HEK293T (cell line): Measurements from ENCODE around the gene DUSP12.
A peak's percentile ranks its signal among the peaks of the same experiment; 100 is the strongest.

ENCODE experiments used
- CTCF ChIA-PET: fragments of 350-600 bp; formaldehyde crosslinking; extraction: SDS; loops from one replicate; lab custom pipeline; 2021; ENCODE audit warnings: antibody characterized with exemption, inconsistent platforms; lab: Yijun Ruan, JAX
- POLR2A ChIA-PET: fragments of 350-600 bp; formaldehyde crosslinking; extraction: SDS; loops from one replicate; lab custom pipeline; 2020; ENCODE audit warnings: antibody characterized with exemption, inconsistent platforms; lab: Yijun Ruan, JAX
- DNase-seq: peaks from one replicate; pipeline ENCODE4 v3.0.0; 2012; ENCODE audit warnings: mixed read lengths; ENCODE audit errors: extremely low spot score
- ARNT ChIP-seq: fragments of 450-650 bp; IDR thresholded peaks from 2 replicates; pipeline ENCODE4 v1.6.1; 2017; ENCODE audit warnings: mild to moderate bottlenecking
- BHLHE40 ChIP-seq: fragments of 450-650 bp; IDR thresholded peaks from 2 replicates; pipeline ENCODE4 v1.6.1; 2016; ENCODE audit warnings: mild to moderate bottlenecking, moderate library complexity, borderline replicate concordance
- CTBP1 ChIP-seq: fragments of 450-650 bp; IDR thresholded peaks from 2 replicates; pipeline ENCODE4 v1.6.1; 2016; ENCODE audit warnings: borderline replicate concordance
- ELF4 ChIP-seq: fragments of 450-650 bp; IDR thresholded peaks from 2 replicates; pipeline ENCODE4 v1.6.1; 2017; ENCODE audit warnings: antibody characterized with exemption
- FOXA1 ChIP-seq: fragments of 450-650 bp; IDR thresholded peaks from 2 replicates; pipeline ENCODE4 v1.6.1; 2016; ENCODE audit warnings: mild to moderate bottlenecking
- FOXK2 ChIP-seq: fragments of 450-650 bp; IDR thresholded peaks from 2 replicates; pipeline ENCODE4 v1.6.1; 2016; ENCODE audit warnings: mild to moderate bottlenecking
- FOXM1 ChIP-seq: fragments of 450-650 bp; IDR thresholded peaks from 2 replicates; pipeline ENCODE4 v1.6.1; 2017; ENCODE audit warnings: mild to moderate bottlenecking, borderline replicate concordance
- HDGF ChIP-seq: fragments of 450-650 bp; IDR thresholded peaks from 2 replicates; pipeline ENCODE4 v1.6.1; 2017; ENCODE audit warnings: antibody characterized with exemption, borderline replicate concordance
- L3MBTL2 ChIP-seq: fragments of 450-650 bp; conservative IDR thresholded peaks from 2 replicates; pipeline ENCODE4 v1.6.1; 2016; ENCODE audit warnings: mild to moderate bottlenecking
- LEF1 ChIP-seq: fragments of 450-650 bp; IDR thresholded peaks from 2 replicates; pipeline ENCODE4 v1.6.1; 2017; ENCODE audit warnings: mild to moderate bottlenecking, borderline replicate concordance
- NFRKB ChIP-seq: fragments of 450-650 bp; IDR thresholded peaks from 2 replicates; pipeline ENCODE4 v1.6.1; 2016; ENCODE audit warnings: mild to moderate bottlenecking, moderate library complexity
- SP1 ChIP-seq: fragments of 450-650 bp; IDR thresholded peaks from 2 replicates; pipeline ENCODE4 v1.6.1; 2017
- SUZ12 ChIP-seq: fragments of 450-650 bp; IDR thresholded peaks from 2 replicates; pipeline ENCODE4 v1.6.1; 2016; ENCODE audit warnings: mild to moderate bottlenecking
- TARDBP ChIP-seq: fragments of 450-650 bp; IDR thresholded peaks from 2 replicates; pipeline ENCODE4 v1.6.1; 2016
- ZNF384 ChIP-seq: fragments of 450-650 bp; IDR thresholded peaks from 2 replicates; pipeline ENCODE4 v1.6.1; 2016
- TF ChIP-seq, protein P1 (sequence below): fragments of 450-650 bp; IDR thresholded peaks from 2 replicates; pipeline ENCODE4 v1.6.1; 2016

DUSP12 gene, protein sequence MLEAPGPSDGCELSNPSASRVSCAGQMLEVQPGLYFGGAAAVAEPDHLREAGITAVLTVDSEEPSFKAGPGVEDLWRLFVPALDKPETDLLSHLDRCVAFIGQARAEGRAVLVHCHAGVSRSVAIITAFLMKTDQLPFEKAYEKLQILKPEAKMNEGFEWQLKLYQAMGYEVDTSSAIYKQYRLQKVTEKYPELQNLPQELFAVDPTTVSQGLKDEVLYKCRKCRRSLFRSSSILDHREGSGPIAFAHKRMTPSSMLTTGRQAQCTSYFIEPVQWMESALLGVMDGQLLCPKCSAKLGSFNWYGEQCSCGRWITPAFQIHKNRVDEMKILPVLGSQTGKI

DNA sequence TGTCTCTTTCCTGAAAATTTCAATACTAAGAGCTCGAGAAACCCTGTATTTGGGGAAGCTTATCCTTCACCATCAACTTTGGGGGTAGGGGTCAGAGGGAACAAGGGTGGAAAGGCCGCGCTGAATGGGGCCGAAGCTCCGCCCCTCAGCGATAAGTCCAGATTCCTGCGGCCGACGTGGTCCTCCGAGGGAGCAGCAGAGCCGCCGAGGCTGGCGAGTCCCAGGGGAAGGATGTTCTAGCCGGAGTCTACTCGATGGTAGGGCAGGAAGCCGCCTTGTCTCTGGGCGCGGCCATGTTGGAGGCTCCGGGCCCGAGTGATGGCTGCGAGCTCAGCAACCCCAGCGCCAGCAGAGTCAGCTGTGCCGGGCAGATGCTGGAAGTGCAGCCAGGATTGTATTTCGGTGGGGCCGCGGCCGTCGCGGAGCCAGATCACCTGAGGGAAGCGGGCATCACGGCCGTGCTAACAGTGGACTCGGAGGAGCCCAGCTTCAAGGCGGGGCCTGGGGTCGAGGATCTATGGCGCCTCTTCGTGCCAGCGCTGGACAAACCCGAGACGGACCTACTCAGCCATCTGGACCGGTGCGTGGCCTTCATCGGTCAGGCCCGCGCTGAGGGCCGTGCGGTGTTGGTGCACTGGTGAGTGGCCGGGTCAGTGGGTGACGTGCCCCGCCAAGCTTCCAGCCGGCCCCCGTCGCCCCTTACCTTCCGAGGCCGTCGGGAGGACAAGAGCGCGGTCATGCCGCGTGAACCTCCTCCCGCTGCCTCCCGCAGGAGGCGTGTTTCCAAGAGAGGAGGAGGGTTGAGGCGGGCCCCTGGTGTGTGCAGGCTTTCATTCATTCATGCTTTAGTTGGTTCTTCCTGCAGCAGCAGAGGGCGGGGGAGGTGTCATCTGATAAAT lies at the start of gene DUSP12:
Gene DUSP12, plus strand, starts transcription at position 278 of the 899 bp plus-strand sequence. Its CDS starts 16 bp downstream, at position 294.
- ChIA-PET POLR2A (interaction anchor here (0.7 to 1.8 kb wide), 11 partner anchors 9 to 502 kb away, joined by 3 to 20 read pairs (median 5); partner anchors contain the start of gene ATF6), CTCF (interaction anchor here (0.7 to 1.9 kb wide), 3 partner anchors 13 to 299 kb away, joined by 3 to 8 read pairs (median 3); no protein-coding TSS in a partner anchor)
- TF ChIP-seq SUZ12 (no peak), ARNT (no peak), NFRKB (peak; percentile 69), L3MBTL2 (peak; percentile 95), HDGF (peak; percentile 91), ZNF384 (no peak)
- DNase-seq, result peak; percentile 97

DNA sequence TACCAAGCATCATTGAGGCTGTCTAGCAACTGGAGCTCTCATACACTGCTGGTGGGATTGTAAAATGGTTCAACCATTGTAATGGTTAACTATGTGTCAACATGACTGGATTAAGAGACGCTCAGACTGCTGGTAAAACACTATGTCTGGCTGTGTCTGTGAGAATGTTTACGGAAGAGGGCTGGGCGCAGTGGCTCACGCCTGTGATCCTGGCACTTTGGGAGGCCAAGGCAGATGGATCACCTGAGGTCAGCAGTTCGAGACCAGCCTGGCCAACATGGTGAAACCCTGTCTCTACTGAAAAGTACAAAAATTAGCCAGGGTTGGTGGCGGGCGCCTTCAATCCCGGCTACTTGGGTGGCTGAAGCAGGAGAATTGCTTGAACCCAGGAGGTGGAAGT lies 47.3 kb upstream of the DUSP12 start:
- CTCF ChIA-PET, result no interaction called here
- DNase-seq, result no peak
- no peak for TF ChIP-seq FOXM1
- no peak for TF ChIP-seq ARNT
- TF ChIP-seq FOXK2, result no peak
- no peak for TF ChIP-seq FOXA1
- TF ChIP-seq NFRKB, result no peak
- no peak for TF ChIP-seq CTBP1
- no peak for TF ChIP-seq SP1

DNA sequence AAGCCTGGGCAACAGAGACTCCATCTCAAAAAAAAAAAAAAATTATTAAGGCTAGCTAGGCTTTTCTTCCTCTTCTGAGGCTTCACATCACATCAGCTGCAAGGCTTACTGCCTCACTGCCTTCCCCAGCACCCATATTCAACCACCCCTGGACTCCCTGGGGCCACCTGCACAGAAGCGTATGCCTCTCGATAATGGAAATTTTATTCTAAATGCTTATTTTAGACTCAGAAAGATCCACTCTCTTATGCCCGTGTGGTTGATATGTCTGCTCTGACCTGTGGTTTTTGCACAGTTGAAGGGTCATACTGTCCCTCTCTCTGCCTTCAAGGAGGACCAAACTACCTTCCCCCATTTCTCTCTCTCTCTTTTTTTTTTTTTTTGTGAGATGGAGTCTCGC lies 44.0 kb upstream of the DUSP12 start:
- no peak for TF ChIP-seq BHLHE40
- TF ChIP-seq SUZ12, result no peak
- no peak for TF ChIP-seq ZNF384
- POLR2A ChIA-PET, result no interaction called here
- CTCF ChIA-PET, result interaction anchor here (0.7 kb wide), 1 partner anchor 27 kb away, joined by 3 read pairs; no protein-coding TSS in a partner anchor
- no peak for DNase-seq

More for the DNA sequence above, 47.3 kb upstream of the DUSP12 start:
- POLR2A ChIA-PET, result interaction anchor here (1.1 kb wide), 1 partner anchor 24 kb away, joined by 3 read pairs; no protein-coding TSS in a partner anchor

DNA sequence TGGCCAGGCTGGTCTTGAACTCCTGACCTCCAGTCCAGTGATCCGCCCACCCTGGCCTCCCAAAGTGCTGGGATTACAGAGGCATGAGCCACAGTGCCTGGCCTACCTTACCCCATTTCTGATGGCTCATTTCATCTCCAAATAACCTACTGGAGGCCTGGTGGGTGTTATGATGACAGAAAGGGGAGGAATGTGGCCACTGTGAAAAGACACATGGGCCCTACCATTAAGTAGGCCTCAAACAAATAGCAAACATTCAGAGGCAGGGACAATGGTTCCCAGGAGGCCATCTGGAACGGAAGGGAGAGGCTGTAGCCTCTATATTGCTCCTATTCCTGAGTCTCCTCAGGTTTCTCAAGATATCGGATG lies 43.5 kb upstream of the DUSP12 start:
- no peak for TF ChIP-seq ARNT
- no peak for TF ChIP-seq SP1
- TF ChIP-seq FOXK2, result no peak
- TF ChIP-seq FOXA1, result no peak
- no peak for TF ChIP-seq ZNF384
- TF ChIP-seq L3MBTL2, result no peak
- no peak for TF ChIP-seq HDGF
- no peak for TF ChIP-seq ELF4
- TF ChIP-seq TARDBP, result no peak
- TF ChIP-seq, protein P1, sequence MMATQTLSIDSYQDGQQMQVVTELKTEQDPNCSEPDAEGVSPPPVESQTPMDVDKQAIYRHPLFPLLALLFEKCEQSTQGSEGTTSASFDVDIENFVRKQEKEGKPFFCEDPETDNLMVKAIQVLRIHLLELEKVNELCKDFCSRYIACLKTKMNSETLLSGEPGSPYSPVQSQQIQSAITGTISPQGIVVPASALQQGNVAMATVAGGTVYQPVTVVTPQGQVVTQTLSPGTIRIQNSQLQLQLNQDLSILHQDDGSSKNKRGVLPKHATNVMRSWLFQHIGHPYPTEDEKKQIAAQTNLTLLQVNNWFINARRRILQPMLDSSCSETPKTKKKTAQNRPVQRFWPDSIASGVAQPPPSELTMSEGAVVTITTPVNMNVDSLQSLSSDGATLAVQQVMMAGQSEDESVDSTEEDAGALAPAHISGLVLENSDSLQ, result no peak
- TF ChIP-seq BHLHE40, result no peak
- TF ChIP-seq LEF1, result no peak
- TF ChIP-seq FOXM1, result no peak
- no peak for TF ChIP-seq CTBP1
- TF ChIP-seq NFRKB, result no peak
- TF ChIP-seq SUZ12, result no peak
- no peak for DNase-seq
- ChIA-PET CTCF (no interaction called here), POLR2A (no interaction called here)

DNA sequence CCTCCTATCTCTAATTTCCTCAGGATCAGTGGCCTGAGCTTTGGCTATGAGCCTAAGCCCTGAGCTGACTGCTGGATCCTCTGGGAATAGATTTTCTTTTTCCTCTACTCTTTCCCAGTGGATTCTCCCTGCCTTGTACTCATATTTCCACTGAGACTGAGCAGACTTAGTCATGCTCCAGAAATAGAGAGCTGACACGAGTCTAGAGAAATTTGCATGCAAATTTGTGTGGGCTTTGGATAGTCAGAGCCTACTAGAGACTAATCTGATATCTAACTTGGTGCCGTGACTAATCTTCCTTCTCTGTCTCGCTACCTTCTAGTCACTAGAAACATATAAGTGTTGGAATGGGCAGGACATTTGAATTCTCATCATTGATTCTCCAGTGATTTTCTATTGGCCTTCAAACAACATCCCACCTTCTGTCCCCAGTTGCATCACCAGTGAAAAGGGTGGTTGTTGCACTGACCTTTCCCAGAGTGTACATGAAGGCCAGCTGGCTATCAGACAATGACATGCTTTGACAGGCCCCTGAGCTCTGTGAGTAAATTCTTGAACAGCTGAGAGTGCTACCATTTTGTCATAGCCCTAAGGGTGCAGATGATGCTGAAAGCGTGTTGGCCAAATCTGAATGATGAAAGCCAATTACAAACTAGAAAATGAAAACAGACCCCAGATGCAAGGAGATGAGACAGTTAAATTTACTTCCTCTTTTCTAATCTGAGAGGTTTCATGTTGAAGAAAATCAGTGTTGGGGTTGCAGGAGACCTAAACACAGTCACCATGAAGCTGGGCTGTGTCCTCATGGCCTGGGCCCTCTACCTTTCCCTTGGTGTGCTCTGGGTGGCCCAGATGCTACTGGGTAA lies 42.9 kb upstream of the DUSP12 start, which contains the start of gene FCRLA:
Gene FCRLA, plus strand, starts transcription at position 748 of the 866 bp plus-strand sequence. Its CDS starts 36 bp downstream, at position 784.
- ChIA-PET POLR2A (no interaction called here), CTCF (no interaction called here)
- TF ChIP-seq FOXA1 (no peak), SUZ12 (no peak), L3MBTL2 (no peak), SP1 (no peak), BHLHE40 (no peak), FOXM1 (no peak), ZNF384 (no peak), ELF4 (no peak), ARNT (no peak)
- DNase-seq, result no peak

DNA sequence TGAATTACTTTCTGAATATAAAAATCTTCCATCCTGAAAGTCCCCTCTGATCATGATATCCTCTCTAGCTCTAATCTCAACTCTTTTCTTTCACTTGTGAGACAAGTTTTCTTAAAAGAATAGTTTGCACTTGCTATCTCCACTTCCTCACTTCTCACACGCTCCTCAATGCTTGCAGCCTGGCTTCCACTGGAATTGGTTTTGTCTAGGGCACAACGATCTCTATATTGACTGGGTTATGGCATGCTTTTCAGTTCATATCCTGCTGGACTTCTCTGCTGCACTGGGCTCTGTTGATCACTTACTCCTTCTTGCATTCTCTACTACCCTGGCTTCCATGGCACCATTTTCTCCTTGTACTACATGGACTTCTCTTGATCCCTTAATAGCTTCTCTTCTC lies 42.1 kb upstream of the DUSP12 start:
- TF ChIP-seq FOXM1 (no peak), SUZ12 (no peak), FOXK2 (no peak), NFRKB (no peak), SP1 (no peak), CTBP1 (no peak), ZNF384 (no peak), HDGF (no peak), FOXA1 (no peak)
- ChIA-PET POLR2A (interaction anchor here (0.8 kb wide), 1 partner anchor 20 kb away, joined by 3 read pairs; no protein-coding TSS in a partner anchor), CTCF (no interaction called here)
- DNase-seq, result no peak
